OCI-LY7 (cell line): ENCODE data around the gene ABRAXAS1.

ENCODE experiments used
- CTCF ChIP-seq: fragments of 200-600 bp; sonication (generic); conservative IDR thresholded peaks from 2 replicates; pipeline ENCODE4 v1.5.1; 2014; ENCODE audit warnings: mild to moderate bottlenecking, antibody characterized with exemption, low read length, moderate library complexity, mixed read lengths
- EZH2phosphoT487 ChIP-seq: fragments of 200-600 bp; sonication (generic); IDR thresholded peaks from 2 replicates; pipeline ENCODE4 v1.6.1; 2018; ENCODE audit warnings: low read depth, borderline replicate concordance, mild to moderate bottlenecking, mixed run types, antibody characterized with exemption, low read length, moderate library complexity, mixed read lengths

- no peak for TF ChIP-seq CTCF
- TF ChIP-seq EZH2phosphoT487 = no peak
These were observed at the start of gene ABRAXAS1 for GRCh38 chr4:83484500-83485461.
